Right ventricle myocardium superior (tissue), 1 donor: ENCODE results near the gene FRMD8. TPM values are rescaled to one million over a fixed set of nuclear protein-coding genes. Genes with fewer than 3 reads are reported as not detected.

ENCODE experiments used
- ATAC-seq: fragments of 200-7000 bp; cut with Tn5 transposase; one replicate; pipeline ENCODE4 v1.9.1; 2020; ENCODE audit warnings: mild to moderate bottlenecking; ENCODE audit not compliant: poor library complexity
- DNase-seq: peaks from one replicate; pipeline ENCODE4 v3.0.0-alpha.2; 2020
- intact Hi-C: fragments of 100-400 bp; cut with DNase I; formaldehyde crosslinking; loops from one replicate; pipeline ENCODE4 v1.11.2; 2022
- total RNA-seq: library from RNA; stranded (reverse); fragmentation: NEBNext Ultra II Directional; extraction: Animal tissue kit (Norgen Biotek cat#: 25700); gene quantifications from one replicate; pipeline ENCODE4 v1.2.1, GENCODE V29; 2021
- donor health status: DM: no; HTN: yes; CAD: no; lungs with severe emphysema.

The FRMD8 gene
- total RNA-seq, 1 donor from 2014 or later, result 8.6 TPM

DNA sequence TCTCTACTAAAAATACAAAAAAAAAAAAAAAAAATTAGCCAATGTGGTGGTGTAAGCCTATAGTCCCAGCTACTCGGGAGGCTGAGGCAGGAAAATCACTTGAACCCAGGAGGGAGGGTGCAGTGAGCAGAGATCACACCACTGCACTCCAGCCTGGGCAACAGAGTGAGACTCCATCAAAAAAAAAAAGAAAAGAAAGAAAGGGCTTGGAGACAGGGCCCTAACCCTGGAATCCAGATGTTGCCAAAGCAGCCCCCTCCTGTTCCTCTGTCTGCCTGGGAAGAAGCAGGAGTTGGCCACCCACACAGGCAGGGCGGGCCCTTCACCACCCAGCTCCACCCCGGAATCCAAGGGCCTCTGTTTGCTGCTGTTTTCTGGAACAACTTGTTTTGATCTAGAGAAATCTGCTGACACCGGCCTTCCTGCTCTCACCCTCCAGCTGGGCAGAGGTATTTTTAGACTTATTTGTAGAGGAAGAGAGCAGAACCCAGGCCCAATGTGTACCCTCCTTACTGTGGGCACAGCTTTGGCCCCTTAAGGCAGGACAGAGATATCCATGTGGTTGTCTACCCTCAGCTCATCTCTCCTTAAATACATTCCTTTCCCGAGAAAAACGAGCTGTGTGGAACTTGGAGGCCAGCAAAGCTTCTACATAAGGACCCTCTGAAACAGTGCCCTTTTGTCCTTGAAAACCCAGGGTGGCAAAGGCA, 33.5 kb downstream of the FRMD8 start:
- peak; percentile 95 for DNase-seq
- peak; percentile 38 for ATAC-seq
- intact Hi-C loops, result loop anchor here (2.0 to 5.0 kb wide), 2 partner anchors 38 to 77 kb away; partner anchors contain the start of gene SLC25A45

DNA sequence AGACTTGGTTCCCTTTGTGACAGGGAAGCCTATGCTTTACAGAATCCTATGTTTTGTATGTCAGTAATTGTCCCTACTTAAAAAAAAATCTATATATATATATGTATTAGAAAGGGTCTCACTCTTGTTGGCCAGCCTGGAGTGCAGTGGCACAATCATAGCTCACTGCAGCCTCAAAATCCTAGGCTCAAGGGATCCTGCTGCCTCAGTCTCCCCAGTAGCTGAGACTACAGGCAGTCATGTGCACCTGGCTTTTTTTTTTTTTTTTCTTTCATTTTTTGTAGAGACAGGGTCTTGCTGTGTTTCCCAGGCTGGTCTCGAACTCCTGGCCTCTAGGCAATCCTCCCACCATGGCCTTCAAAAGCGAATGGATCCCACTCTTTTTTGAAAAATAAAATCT, 34.1 kb downstream of the FRMD8 start:
- DNase-seq (peak; percentile 30), ATAC-seq (no peak)
- intact Hi-C loops, result no loop called here

DNA sequence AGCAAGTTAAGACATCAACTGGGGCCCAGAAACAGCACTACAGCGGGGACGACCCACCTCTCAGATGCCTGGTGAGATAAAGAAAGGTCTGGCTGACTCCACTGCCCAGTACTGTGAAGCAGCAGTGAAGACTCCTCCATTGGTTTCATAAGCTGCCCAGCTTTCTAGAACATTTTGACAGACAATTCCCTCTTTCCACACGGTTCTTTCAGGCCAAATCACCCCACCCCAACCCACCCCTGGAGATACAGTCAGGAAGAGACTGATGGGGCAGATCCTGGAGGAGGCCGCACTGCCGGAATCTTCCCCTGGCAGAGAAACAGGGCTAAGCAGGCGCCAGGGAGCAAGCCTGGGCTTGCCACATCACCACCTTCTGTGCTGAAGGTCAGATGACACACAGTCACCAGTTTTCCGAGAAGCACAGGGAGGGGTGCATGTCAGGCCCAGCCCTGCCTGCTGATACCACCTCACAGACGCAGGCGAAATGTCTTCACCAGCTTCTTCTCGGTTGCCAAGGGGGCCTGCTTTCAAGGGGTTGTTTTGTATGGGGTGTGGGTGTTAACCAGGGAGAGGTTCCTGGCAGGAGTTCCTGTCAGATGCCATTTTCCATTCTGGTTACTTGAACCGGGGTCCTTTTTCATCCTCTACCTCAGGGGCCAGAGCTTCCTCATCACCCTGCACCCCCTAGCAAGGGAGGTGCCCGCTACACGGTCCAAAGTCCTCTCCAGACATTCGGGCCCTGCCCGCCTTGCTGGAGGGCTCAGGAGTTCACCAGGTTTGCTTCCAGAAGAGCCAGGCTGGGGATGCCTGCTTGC, 34.7 kb downstream of the FRMD8 start:
- DNase-seq, result peak; percentile 94
- intact Hi-C loops, result no loop called here
- ATAC-seq, result peak; percentile 47

DNA sequence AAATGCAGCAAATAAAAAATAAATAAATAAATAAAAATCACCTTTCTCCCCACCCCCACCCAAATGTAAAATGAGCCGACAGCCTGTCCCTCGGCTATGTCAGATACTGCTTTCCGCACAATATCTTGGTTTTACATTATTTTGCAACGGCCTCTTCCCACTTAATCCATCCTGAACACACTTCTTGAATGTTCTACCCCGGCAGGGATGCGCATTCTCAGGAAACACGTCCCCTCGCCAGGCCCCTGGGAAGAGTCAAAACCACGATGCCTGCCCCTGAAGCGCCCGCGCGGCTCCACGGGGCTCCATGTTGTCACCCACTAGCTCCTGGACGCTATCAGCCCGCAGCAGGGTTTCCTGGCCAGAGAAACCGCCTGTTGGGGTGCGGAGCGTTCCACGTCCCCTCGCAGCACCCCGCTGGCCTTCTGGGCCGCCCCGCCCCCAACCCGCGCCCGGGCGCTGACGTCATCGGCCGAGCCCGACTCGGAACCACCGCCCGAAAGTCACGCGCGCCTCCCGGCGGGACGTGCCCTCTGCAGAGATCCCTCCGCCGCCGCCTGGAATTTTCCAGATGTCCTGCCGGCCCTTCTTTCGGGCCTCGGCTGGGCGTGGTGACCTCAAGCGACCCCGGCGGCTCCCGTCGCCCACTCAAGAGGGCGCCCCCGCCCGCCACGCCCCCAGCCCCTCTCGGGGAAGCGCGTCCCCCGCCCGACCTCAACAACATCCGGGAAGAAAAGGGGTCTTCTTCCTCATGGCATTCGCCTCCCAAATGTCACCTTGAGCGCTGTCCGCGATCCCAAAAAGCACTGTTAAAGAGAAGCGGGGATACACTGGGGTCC, 35.6 kb downstream of the FRMD8 start:
- peak; percentile 99 for DNase-seq
- intact Hi-C loops, result no loop called here
- ATAC-seq, result peak; percentile 50

DNA sequence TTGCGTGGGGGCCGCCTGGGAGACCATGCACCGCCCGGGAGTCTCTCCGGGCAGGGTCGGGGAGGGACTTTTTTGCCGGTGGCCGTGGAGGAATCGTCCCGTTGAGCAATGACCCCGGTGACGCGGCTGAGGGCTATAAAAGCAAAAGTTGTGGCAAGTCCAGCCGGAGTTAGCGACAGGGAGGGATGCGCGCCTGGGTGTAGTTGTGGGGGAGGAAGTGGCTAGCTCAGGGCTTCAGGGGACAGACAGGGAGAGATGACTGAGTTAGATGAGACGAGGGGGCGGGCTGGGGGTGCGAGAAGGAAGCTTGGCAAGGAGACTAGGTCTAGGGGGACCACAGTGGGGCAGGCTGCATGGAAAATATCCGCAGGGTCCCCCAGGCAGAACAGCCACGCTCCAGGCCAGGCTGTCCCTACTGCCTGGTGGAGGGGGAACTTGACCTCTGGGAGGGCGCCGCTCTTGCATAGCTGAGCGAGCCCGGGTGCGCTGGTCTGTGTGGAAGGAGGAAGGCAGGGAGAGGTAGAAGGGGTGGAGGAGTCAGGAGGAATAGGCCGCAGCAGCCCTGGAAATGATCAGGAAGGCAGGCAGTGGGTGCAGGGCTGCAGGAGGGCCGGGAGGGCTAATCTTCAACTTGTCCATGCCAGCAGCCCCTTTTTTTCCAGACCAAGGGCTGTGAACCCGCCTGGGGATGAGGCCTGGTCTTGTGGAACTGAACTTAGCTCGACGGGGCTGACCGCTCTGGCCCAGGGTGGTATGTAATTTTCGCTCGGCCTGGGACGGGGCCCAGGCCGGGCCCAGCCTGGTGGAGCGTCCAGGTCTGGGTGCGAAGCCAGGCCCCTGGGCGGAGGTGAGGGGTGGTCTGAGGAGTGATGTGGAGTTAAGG, 36.4 kb downstream of the FRMD8 start, which contains the start of gene NEAT1:
TSS of gene NEAT1 (plus strand) at position 166 of the 883 bp plus-strand sequence.
- ATAC-seq (peak; percentile 25), DNase-seq (peak; percentile 96)
- intact Hi-C loops, result no loop called here

DNA sequence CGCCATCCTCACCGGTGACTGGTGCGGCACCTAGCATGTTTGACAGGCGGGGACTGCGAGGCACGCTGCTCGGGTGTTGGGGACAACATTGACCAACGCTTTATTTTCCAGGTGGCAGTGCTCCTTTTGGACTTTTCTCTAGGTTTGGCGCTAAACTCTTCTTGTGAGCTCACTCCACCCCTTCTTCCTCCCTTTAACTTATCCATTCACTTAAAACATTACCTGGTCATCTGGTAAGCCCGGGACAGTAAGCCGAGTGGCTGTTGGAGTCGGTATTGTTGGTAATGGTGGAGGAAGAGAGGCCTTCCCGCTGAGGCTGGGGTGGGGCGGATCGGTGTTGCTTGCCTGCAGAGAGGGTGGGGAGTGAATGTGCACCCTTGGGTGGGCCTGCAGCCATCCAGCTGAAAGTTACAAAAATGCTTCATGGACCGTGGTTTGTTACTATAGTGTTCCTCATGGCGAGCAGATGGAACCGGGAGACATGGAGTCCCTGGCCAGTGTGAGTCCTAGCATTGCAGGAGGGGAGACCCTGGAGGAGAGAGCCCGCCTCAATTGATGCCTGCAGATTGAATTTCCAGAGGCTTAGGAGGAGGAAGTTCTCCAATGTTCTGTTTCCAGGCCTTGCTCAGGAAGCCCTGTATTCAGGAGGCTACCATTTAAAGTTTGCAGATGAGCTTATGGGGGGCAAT, 37.2 kb downstream of the FRMD8 start:
- ATAC-seq (no peak), DNase-seq (peak; percentile 49)
- intact Hi-C loops, result no loop called here

DNA sequence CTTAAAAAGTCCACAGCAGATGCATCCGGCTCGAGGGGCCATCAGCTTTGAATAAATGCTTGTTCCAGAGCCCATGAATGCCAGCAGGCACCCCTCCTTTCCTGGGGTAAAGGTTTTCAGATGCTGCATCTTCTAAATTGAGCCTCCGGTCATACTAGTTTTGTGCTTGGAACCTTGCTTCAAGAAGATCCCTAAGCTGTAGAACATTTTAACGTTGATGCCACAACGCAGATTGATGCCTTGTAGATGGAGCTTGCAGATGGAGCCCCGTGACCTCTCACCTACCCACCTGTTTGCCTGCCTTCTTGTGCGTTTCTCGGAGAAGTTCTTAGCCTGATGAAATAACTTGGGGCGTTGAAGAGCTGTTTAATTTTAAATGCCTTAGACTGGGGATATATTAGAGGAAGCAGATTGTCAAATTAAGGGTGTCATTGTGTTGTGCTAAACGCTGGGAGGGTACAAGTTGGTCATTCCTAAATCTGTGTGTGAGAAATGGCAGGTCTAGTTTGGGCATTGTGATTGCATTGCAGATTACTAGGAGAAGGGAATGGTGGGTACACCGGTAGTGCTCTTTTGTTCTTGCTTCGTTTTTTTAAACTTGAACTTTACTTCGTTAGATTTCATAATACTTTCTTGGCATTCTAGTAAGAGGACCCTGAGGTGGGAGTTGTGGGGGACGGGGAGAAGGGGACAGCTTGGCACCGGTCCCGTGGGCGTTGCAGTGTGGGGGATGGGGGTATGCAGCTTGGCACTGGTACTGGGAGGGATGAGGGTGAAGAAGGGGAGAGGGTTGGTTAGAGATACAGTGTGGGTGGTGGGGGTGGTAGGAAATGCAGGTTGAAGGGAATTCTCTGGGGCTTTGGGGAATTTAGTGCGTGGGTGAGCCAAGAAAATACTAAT, 38.0 kb downstream of the FRMD8 start:
- no peak for ATAC-seq
- intact Hi-C loops, result no loop called here

DNA sequence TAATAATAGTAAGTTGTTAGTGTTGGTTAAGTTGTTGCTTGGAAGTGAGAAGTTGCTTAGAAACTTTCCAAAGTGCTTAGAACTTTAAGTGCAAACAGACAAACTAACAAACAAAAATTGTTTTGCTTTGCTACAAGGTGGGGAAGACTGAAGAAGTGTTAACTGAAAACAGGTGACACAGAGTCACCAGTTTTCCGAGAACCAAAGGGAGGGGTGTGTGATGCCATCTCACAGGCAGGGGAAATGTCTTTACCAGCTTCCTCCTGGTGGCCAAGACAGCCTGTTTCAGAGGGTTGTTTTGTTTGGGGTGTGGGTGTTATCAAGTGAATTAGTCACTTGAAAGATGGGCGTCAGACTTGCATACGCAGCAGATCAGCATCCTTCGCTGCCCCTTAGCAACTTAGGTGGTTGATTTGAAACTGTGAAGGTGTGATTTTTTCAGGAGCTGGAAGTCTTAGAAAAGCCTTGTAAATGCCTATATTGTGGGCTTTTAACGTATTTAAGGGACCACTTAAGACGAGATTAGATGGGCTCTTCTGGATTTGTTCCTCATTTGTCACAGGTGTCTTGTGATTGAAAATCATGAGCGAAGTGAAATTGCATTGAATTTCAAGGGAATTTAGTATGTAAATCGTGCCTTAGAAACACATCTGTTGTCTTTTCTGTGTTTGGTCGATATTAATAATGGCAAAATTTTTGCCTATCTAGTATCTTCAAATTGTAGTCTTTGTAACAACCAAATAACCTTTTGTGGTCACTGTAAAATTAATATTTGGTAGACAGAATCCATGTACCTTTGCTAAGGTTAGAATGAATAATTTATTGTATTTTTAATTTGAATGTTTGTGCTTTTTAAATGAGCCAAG, 38.9 kb downstream of the FRMD8 start:
- intact Hi-C loops, result no loop called here
- DNase-seq (peak; percentile 35), ATAC-seq (no peak)

More for the DNA sequence above, 38.0 kb downstream of the FRMD8 start:
- DNase-seq, result peak; percentile 65

DNA sequence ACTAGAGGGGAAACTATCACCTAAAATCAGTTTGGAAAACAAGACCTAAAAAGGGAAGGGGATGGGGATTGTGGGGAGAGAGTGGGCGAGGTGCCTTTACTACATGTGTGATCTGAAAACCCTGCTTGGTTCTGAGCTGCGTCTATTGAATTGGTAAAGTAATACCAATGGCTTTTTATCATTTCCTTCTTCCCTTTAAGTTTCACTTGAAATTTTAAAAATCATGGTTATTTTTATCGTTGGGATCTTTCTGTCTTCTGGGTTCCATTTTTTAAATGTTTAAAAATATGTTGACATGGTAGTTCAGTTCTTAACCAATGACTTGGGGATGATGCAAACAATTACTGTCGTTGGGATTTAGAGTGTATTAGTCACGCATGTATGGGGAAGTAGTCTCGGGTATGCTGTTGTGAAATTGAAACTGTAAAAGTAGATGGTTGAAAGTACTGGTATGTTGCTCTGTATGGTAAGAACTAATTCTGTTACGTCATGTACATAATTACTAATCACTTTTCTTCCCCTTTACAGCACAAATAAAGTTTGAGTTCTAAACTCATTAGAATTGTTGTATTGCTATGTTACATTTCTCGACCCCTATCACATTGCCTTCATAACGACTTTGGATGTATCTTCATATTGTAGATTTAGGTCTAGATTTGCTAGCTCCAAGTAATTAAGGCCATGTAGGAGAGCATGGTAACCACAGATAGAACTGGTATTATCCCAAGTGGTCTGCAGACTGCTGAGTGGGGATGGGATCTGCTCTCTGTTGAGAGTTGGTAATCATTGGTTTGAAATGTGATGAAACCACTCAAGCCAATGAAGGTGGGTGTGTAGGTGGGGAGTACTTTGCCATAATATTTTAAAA, 39.8 kb downstream of the FRMD8 start:
- intact Hi-C loops, result no loop called here
- ATAC-seq (no peak), DNase-seq (no peak)

DNA sequence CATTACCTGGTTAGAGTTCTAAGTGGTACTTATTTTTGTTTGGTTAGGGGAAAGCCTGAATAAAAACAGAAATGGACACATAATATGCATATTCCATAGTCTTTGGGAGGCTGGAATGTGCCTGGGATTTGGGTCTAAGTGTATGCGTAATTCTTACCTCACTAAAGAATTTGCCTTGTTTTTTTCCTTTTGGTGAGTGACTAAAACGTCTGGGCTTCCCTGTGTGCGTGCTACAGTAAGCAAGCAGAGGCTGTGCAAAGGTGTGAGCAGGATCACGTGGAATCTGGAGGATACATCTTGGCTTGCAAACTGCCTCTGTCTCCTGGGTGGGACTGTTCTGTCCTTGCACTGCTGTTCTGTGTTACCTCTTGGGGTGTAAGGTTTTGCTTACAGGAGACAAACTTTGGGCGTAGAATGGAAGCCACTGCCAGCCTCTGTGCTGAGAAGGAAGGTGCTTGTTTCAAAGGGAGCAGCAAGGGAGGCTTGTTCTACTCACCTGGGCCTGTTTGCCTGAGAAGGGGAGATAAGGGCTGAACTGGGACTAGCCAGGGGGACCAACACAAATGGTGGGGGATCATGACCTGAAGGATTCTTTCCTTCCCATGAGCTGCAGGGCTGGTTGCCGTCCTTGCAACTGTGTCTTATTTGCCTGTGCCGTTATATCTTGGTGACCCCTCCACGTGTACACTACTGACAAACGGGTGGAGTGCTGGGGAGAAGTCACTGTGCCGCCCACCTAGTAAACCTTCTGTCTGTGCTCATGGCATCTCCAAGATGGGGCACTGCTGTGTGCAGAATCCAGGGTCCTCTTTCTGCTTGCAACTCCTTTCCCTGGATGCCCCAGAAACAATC, 40.6 kb downstream of the FRMD8 start:
- DNase-seq, result peak; percentile 42
- intact Hi-C loops, result no loop called here
- ATAC-seq, result peak; percentile 1

DNA sequence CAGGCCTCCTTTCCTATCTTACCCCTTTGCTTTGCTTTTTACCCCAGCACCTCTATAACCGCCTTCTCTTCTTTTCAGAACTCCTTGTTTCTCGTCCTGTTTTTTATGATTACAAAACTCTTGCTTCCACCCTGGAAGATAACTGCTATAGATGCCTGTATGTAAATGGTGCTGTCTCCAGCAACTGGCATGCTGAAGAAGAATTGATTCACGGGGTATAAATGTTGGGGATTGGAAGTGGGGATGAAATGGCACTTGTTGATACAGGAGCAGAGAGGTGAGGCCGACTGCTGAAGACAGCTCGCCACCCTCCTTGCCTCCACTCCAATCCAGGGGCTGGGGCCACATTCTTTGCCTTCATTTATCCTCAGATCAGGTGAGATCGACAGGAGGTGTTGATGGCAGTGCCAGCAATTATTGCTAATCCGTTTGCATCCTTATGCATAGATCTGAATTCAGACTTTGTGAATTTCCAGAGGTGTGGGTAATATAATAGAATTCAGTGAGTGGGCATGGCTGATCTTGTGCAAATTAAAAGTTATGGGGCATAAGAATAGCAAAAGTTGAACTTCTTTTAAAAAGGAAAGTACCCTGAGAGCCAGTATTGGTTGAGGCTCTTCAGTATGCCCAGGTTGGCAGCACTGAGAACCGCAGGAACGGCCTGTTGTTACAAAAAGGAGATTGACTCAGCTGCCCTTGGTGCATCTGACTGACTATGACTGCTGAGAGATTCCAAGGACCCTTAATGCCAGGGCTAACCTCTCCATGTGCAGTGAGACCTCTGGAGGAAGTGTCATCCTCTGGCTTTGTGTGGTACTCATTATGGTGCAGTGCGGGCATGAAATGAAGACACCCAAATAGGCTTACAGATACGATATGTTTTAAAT, 41.5 kb downstream of the FRMD8 start:
- intact Hi-C loops, result no loop called here
- ATAC-seq (peak; percentile 4), DNase-seq (peak; percentile 36)

DNA sequence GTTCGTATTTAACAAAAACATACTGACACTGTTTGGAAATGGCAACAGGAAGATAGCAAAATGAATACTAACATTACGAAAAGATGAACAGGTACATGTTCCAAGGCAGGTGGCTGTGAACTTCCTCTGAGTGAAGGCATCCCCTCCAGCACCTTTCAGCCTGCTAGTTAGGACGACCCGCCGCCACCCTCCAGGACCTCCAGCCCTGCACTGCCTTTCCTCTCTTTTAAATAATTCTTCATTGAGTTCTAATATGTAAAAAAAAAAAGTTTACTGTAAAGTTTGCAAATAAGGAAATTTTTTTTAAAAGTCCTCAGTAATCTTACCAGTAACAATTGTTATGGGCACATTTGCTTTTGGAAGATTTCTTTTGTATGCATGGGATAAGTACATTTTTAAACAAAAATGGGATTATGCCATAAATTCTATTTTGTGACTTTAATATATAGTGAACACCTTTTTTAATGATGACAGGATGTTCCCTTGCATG, 42.2 kb downstream of the FRMD8 start:
- intact Hi-C loops, result no loop called here
- ATAC-seq (peak; percentile 4), DNase-seq (peak; percentile 43)
